Measurements from ENCODE around the gene LRRIQ1. TPM values are rescaled to one million over a fixed set of nuclear protein-coding genes. Genes with fewer than 3 reads are reported as not detected.

The LRRIQ1 gene
- total and polyA plus RNA-seq, 2 of the 4 experiments (the other 2 are of a cell fraction): under 0.01 to 0.05 TPM

DNA sequence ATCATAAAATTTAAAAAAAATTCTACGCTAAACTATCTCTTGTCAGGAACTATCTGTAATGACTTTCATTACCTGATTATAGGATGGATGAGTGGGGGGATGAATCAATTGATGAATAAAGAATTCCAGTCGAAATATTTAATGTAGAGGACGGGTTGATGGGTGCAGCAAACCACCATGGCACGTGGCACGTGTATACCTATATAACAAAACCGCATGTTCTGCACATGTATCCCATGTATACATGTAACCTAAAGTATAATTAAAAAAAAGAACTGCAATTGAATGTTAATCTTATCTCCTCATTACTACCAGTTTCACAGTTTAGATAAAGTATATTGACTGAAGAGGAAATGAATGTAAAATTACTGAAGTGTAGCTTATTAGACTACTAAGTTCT is 23.4 kb downstream of the LRRIQ1 start:
- Histone ChIP-seq H3K9ac (ENCODE audit: low read depth, low read length) (no peak overlapping the region), H3K79me1 (ENCODE audit: low read depth in 1 of 2, low read length in 2 of 2) (no peaks in the 10 kb centered on the region), H3K4me2 (ENCODE audit: low read depth, low read length) (no peak overlapping the region), H3K36me3 (ENCODE audit: control insufficient read depth, insufficient read depth, low read length) (no peaks in the 10 kb centered on the region), H2BK20ac (ENCODE audit: low read depth, low read length) (no peak overlapping the region), H4K91ac (ENCODE audit: insufficient read depth, low read depth, low read length) (no peak overlapping the region), H3K18ac (ENCODE audit: low read depth, low read length) (no peak overlapping the region), H2AFZ (replicated peaks; ENCODE audit: low read length, poor library complexity) (no peak overlapping the region), H4K8ac (ENCODE audit: low read depth in 2 of 2, low read length in 2 of 2) (no peak overlapping the region), H3K14ac (replicated peaks; ENCODE audit: low read depth, low read length) (no peak overlapping the region), H2BK120ac (ENCODE audit: low read depth, low read length) (no peak overlapping the region), H3K9me3 (ENCODE audit: control insufficient read depth, insufficient read depth, low read length) (no peaks in the 10 kb centered on the region), H2BK5ac (ENCODE audit: low read depth, low read length, poor library complexity, severe bottlenecking) (no peak overlapping the region), H2BK15ac (ENCODE audit: low read depth, low read length) (no peak overlapping the region), H4K20me1 (ENCODE audit: insufficient read depth, low read length) (no peaks in the 10 kb centered on the region), H3K4ac (ENCODE audit: low read depth, low read length) (no peak overlapping the region), H4K5ac (ENCODE audit: low read depth, low read length) (no peak overlapping the region), H3K27me3 (ENCODE audit: control insufficient read depth, insufficient read depth, low read length) (no peaks in the 10 kb centered on the region), H2AK5ac (ENCODE audit: low read depth, low read length) (no peak overlapping the region), H3K4me3 (ENCODE audit: insufficient read depth, low read depth, low read length) (no peak overlapping the region), H3K4me1 (ENCODE audit: control insufficient read depth, insufficient read depth, low read length) (no peaks in the 10 kb centered on the region), H3K23ac (ENCODE audit: low read depth, low read length) (no peak overlapping the region), H2AK9ac (replicated peaks; ENCODE audit: low read depth, low read length, poor library complexity) (no peak overlapping the region), H3K9me1 (ENCODE audit: insufficient read depth, low read length) (no peaks in the 10 kb centered on the region), H3K56ac (ENCODE audit: extremely low read depth, insufficient read depth, low read length) (no peak overlapping the region), H3K27ac (ENCODE audit: insufficient read depth, low read length) (no peak overlapping the region)
- CTCF ChIA-PET: no interaction called here
- no peak for TF ChIP-seq RCOR1 (IDR thresholded peaks at IDR 0.05; ENCODE audit: insufficient replicate concordance, low read length)
- TF ChIP-seq SMC3 (IDR thresholded peaks at IDR 0.05; ENCODE audit: low read depth, low read length): no peak
- no peak for TF ChIP-seq NFE2L2 (IDR thresholded peaks at IDR 0.05; ENCODE audit: low read depth, low read length)
- no peak for TF ChIP-seq MXI1 (IDR thresholded peaks at IDR 0.05; ENCODE audit: borderline replicate concordance, low read depth, low read length)
- intact Hi-C loops (cut with micrococcal nuclease): no loop called here
- POLR2A ChIA-PET (ENCODE audit: unreplicated experiment): no interaction called here
- ATAC-seq (ENCODE audit: low read depth): no peak
- DNase-seq: no peak
- no TSS peak for BruUV-seq (replicated peaks)
- no CpG with 5 or more reads among the region's 6 CpGs for WGBS, 2 experiments (ENCODE audit: extremely low coverage in 2 of 2, insufficient read length in 1 of 2)
- in situ Hi-C loops (cut with MboI; ENCODE audit: low sequenced_read_pairs): no loop called here
- dilution Hi-C loops (cut with HindIII; ENCODE audit: low sequenced_read_pairs, unreplicated experiment): no loop called here
